BLaER1 (cell line): ENCODE measurements around the gene PITPNB.

Source experiments
- H3K27ac ChIP-seq: shearing (Covaris generic); formaldehyde crosslinking; 2 replicates; pipeline ENCODE4 v1.8.1; 2022
- H3K27me3 ChIP-seq: shearing (Covaris generic); formaldehyde crosslinking; 2 replicates; pipeline ENCODE4 v1.8.1; 2022
- H3K36me3 ChIP-seq: shearing (Covaris generic); formaldehyde crosslinking; 2 replicates; pipeline ENCODE4 v1.8.1; 2022
- H3K4me1 ChIP-seq: shearing (Covaris generic); formaldehyde crosslinking; 2 replicates; pipeline ENCODE4 v1.8.1; 2022
- H3K4me2 ChIP-seq: shearing (Covaris generic); formaldehyde crosslinking; 2 replicates; pipeline ENCODE4 v1.8.1; 2022
- H3K4me3 ChIP-seq: shearing (Covaris generic); formaldehyde crosslinking; 2 replicates; pipeline ENCODE4 v1.8.1; 2022
- H3K9ac ChIP-seq: shearing (Covaris generic); formaldehyde crosslinking; 2 replicates; pipeline ENCODE4 v1.8.1; 2022
- H3K9me3 ChIP-seq: shearing (Covaris generic); formaldehyde crosslinking; 2 replicates; pipeline ENCODE4 v1.8.1; 2022
- H4K20me1 ChIP-seq: shearing (Covaris generic); formaldehyde crosslinking; 2 replicates; pipeline ENCODE4 v1.8.1; 2022
- Cebpa-rat ChIP-seq: shearing (Covaris generic); IDR thresholded peaks from 2 replicates; pipeline ENCODE4 v1.8.1; 2022

The PITPNB gene

GRCh38 chr22:27863556-27863955 lies 55.5 kb downstream of the PITPNB start:
- H3K4me3 ChIP-seq = no peak overlapping the region
- H3K4me2 ChIP-seq = no peak overlapping the region
- no peak overlapping the region for H3K27ac ChIP-seq
- H4K20me1 ChIP-seq = peaks cover 41% of the 10 kb centered on the region
- no peak overlapping the region for H3K9ac ChIP-seq
- H3K4me1 ChIP-seq = no peaks in the 10 kb centered on the region
- no peak for TF ChIP-seq Cebpa-rat
- peaks cover 88% of the 10 kb centered on the region for H3K36me3 ChIP-seq
- H3K27me3 ChIP-seq = no peaks in the 10 kb centered on the region
- no peaks in the 10 kb centered on the region for H3K9me3 ChIP-seq

GRCh38 chr22:27863001-27863400 lies 56.1 kb downstream of the PITPNB start:
- Histone ChIP-seq H3K27me3 (no peaks in the 10 kb centered on the region), H3K4me2 (no peak overlapping the region), H3K9ac (no peak overlapping the region), H4K20me1 (peaks cover 35% of the 10 kb centered on the region), H3K4me1 (no peaks in the 10 kb centered on the region), H3K9me3 (no peaks in the 10 kb centered on the region), H3K36me3 (peaks cover 88% of the 10 kb centered on the region), H3K27ac (no peak overlapping the region), H3K4me3 (no peak overlapping the region)
- TF ChIP-seq Cebpa-rat = no peak

GRCh38 chr22:27859336-27859735 lies 59.7 kb downstream of the PITPNB start:
- Histone ChIP-seq H3K4me2 (no peak overlapping the region), H4K20me1 (peaks cover 47% of the 10 kb centered on the region), H3K4me3 (no peak overlapping the region), H3K9me3 (no peaks in the 10 kb centered on the region), H3K36me3 (peaks cover 93% of the 10 kb centered on the region), H3K9ac (no peak overlapping the region), H3K27ac (no peak overlapping the region), H3K27me3 (no peaks in the 10 kb centered on the region), H3K4me1 (peaks cover 10% of the 10 kb centered on the region)
- no peak for TF ChIP-seq Cebpa-rat

GRCh38 chr22:27858626-27859025 lies 60.4 kb downstream of the PITPNB start:
- Histone ChIP-seq H4K20me1 (peaks cover 52% of the 10 kb centered on the region), H3K27me3 (no peaks in the 10 kb centered on the region), H3K36me3 (peaks cover 93% of the 10 kb centered on the region), H3K4me2 (no peak overlapping the region), H3K9ac (no peak overlapping the region), H3K4me3 (no peak overlapping the region), H3K4me1 (peaks cover 17% of the 10 kb centered on the region), H3K27ac (no peak overlapping the region), H3K9me3 (no peaks in the 10 kb centered on the region)
- TF ChIP-seq Cebpa-rat = no peak

DNA sequence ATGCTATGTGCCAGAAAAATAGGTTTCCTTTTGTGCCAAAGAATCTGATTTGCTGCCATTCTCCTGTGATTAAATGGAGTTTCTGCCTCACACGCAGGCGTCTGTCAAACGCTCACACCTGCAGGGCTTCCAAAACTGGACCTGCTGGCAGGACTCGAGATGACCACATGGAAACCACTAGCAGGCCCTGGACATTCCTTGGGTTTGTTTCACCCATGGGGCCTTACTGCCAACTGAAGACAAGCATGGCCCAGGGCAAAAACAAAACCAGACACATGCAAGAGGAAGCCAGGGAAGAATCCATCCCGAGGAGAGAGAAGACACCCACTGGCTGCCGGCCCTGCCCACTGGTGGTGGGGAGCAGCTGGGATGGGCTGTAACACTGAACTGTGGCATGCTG lies 61.6 kb downstream of the PITPNB start:
- Histone ChIP-seq H3K36me3 (peaks cover 92% of the 10 kb centered on the region), H3K27me3 (no peaks in the 10 kb centered on the region), H3K9me3 (no peaks in the 10 kb centered on the region), H3K9ac (no peak overlapping the region), H3K4me3 (no peak overlapping the region), H3K4me1 (peaks cover 20% of the 10 kb centered on the region), H4K20me1 (peaks cover 50% of the 10 kb centered on the region), H3K27ac (no peak overlapping the region), H3K4me2 (no peak overlapping the region)
- TF ChIP-seq Cebpa-rat = no peak

DNA sequence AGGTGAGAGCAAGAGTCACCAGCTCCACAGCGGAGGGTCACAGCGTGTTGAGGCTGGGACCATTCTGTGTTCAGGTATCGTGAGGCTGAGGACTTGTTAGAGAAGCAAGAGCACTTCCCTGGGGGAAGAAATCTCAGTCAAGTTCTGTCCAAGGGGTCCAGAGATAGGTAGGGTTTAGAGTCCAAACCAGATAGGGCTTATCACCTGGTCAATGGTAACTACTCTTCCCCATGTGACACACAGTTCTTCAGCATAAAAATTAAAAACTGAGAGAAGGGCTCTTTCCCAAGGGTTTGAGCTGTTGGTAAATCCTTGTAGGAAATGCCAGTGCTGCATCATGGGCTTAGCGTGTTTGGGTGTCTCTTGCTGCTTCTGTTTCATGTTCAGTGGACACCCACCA lies 62.7 kb downstream of the PITPNB start:
- Histone ChIP-seq H3K9me3 (no peaks in the 10 kb centered on the region), H3K4me1 (peaks cover 20% of the 10 kb centered on the region), H3K4me3 (no peak overlapping the region), H4K20me1 (peaks cover 43% of the 10 kb centered on the region), H3K27ac (no peak overlapping the region), H3K4me2 (no peak overlapping the region), H3K27me3 (no peaks in the 10 kb centered on the region), H3K9ac (no peak overlapping the region), H3K36me3 (peaks cover 93% of the 10 kb centered on the region)
- no peak for TF ChIP-seq Cebpa-rat

DNA sequence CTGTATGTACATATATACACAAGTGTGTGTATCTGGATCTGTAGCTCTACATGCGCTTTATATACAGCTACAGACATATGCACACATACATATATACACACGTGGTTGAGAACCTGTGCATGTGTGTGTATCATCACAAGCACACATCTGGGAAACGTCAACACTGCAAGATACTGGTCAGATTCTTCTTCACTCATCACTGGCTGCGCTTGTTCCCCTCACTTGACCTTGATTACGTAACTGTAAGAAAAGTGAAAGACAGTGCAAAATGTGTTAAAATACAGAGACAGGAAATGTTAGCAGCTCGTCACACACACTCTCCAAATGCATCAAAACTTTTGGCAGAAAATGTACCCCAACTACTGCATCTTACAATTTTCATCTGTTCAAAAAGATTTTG lies 65.6 kb downstream of the PITPNB start:
- H4K20me1 ChIP-seq = peaks cover 47% of the 10 kb centered on the region
- H3K9me3 ChIP-seq = no peaks in the 10 kb centered on the region
- H3K27me3 ChIP-seq = no peaks in the 10 kb centered on the region
- H3K4me1 ChIP-seq = peaks cover 32% of the 10 kb centered on the region
- peaks cover 94% of the 10 kb centered on the region for H3K36me3 ChIP-seq
- no peak overlapping the region for H3K9ac ChIP-seq
- no peak overlapping the region for H3K4me3 ChIP-seq
- H3K27ac ChIP-seq = no peak overlapping the region
- no peak for TF ChIP-seq Cebpa-rat
- no peak overlapping the region for H3K4me2 ChIP-seq

DNA sequence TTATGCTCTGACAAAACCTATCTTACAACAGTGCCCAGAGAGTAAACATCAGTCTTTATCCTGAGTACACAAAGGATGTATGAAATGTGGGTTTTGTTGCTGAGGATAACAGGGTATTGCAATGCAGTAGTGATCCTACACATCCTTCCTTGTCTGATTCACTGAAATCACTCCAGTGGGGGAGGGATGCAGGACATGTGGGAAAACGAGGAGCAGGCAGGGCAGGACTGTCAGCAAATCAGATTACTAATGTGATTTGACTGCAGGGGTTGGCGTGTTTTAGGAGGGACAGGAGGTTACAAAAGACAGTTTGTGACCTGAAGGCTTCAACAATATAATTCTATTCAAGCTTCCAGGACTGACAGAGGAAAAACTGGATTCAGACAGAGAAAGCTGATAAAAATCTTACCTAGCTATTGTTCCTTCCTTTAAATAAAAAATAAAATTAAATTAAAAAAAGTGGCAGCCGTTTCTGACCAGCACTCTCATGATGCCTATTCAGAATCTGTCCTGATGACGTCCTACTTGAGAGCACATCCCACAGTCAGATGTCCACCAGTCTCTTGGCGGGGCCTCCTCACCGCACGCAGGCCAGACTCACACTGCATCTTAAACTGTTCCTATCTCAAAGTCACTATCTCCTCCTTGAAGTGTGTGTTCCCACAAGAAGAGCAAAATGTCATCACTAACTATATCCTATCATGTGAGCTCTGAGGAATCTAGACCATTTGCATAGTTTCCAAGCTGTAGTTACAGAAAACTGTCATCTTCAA lies 66.9 kb downstream of the PITPNB start:
- Histone ChIP-seq H3K4me1 (peaks cover 32% of the 10 kb centered on the region), H3K27ac (no peak overlapping the region), H3K27me3 (no peaks in the 10 kb centered on the region), H3K4me2 (no peak overlapping the region), H4K20me1 (peaks cover 40% of the 10 kb centered on the region), H3K9me3 (no peaks in the 10 kb centered on the region), H3K9ac (no peak overlapping the region), H3K4me3 (no peak overlapping the region), H3K36me3 (peaks cover 93% of the 10 kb centered on the region)
- TF ChIP-seq Cebpa-rat = no peak

DNA sequence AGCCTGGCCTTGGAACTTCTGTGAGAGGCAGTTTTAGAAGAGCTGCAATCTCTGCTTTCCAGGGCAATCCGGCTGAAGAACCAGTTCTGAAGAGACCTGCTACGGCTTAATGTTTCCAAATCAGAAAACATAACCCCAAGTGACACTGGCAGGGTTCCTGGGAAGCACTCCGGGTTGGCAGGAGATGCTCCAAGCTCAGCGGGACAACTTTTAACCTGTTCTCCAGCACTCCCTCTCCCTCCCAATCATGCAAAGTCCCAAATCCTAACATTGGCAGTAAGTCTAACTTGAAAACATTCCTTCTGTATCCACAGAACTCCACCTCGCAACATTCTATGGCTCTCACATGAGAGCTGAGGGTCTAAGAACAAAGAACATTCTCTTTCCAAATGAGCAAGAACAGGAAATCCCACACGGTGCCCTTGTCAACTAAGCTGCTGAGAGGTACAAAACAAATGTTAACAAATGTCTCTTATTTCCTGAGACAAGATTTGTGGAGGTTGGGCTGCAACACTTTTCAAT lies 69.0 kb downstream of the PITPNB start:
- Histone ChIP-seq H3K9me3 (no peaks in the 10 kb centered on the region), H3K9ac (no peak overlapping the region), H3K27me3 (no peaks in the 10 kb centered on the region), H3K27ac (no peak overlapping the region), H3K36me3 (peaks cover 88% of the 10 kb centered on the region), H4K20me1 (peaks cover 22% of the 10 kb centered on the region), H3K4me2 (0 out of 2 replicates have a peak overlapping the region, but pooled peaks have one; percentile 27), H3K4me3 (no peak overlapping the region), H3K4me1 (peaks cover 29% of the 10 kb centered on the region)
- no peak for TF ChIP-seq Cebpa-rat

- H4K20me1 ChIP-seq = 0 out of 2 replicates have a peak, but pooled peaks cover 12% of the 10 kb centered on the region
- TF ChIP-seq Cebpa-rat = no peak
- peaks cover 12% of the 10 kb centered on the region for H3K4me1 ChIP-seq
- H3K27ac ChIP-seq = no peak overlapping the region
- peaks cover 80% of the 10 kb centered on the region for H3K36me3 ChIP-seq
- no peak overlapping the region for H3K4me2 ChIP-seq
- no peak overlapping the region for H3K9ac ChIP-seq
- H3K4me3 ChIP-seq = no peak overlapping the region
- H3K27me3 ChIP-seq = no peaks in the 10 kb centered on the region
- no peaks in the 10 kb centered on the region for H3K9me3 ChIP-seq
Observed at GRCh38 chr22:27848005-27848404, 71.1 kb downstream of the PITPNB start.
